D721Med (cell line): ENCODE results near the gene PSMC6.

Experiments used
- DNase-seq: peaks from one replicate; pipeline ENCODE4 v3.0.0; 2011; ENCODE audit warnings: low spot score; ENCODE audit not compliant: insufficient read length
- FAIRE-seq: peaks from 2 replicates; lab custom pipeline; 2011; peaks lifted over from hg19 to GRCh38; lab: Jason Lieb, UNC
- TF ChIP-seq, protein P1 (sequence below): IDR thresholded peaks from 2 replicates; pipeline ENCODE4 v1.5.1; 2012; ENCODE audit warnings: mild to moderate bottlenecking, control low read depth; ENCODE audit not compliant: insufficient read depth; ENCODE audit errors: missing control alignments

PSMC6 gene

DNA sequence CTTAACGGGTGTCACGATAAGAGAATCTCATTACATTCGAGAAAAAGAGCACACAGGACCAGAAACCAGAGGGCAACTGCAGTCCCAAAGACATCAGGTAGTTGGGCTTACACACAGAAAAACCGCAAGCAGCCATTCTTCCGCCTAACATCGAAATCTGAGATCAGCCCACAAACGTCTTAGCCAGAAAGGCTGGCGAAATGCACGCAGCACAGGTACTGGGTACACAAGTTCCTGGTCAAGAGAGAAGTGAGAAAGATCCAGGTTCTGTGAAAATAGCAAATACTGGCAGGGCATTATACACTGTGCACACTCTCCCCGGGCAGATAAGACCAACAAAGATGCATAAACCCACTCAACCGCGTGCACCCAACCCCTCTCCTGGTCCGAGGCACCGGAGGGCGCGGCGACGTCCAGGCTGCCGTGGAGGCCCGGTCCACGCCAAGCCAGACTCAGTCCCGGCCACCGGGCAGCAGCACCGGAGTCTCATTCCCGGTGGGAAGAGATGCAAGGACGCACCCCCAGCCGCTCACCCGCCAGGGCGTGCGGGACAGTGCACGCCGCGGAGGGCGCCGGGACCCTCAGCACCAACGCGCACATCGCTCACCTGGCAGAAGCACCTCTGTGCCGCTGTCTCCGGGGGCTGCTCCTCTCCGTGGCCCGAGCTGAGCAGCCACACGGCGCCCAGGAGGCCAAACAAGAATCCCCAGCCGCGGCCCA, 12.1 kb upstream of the PSMC6 start:
- DNase-seq (no peak), FAIRE-seq (no peak)
- TF ChIP-seq, protein P1, sequence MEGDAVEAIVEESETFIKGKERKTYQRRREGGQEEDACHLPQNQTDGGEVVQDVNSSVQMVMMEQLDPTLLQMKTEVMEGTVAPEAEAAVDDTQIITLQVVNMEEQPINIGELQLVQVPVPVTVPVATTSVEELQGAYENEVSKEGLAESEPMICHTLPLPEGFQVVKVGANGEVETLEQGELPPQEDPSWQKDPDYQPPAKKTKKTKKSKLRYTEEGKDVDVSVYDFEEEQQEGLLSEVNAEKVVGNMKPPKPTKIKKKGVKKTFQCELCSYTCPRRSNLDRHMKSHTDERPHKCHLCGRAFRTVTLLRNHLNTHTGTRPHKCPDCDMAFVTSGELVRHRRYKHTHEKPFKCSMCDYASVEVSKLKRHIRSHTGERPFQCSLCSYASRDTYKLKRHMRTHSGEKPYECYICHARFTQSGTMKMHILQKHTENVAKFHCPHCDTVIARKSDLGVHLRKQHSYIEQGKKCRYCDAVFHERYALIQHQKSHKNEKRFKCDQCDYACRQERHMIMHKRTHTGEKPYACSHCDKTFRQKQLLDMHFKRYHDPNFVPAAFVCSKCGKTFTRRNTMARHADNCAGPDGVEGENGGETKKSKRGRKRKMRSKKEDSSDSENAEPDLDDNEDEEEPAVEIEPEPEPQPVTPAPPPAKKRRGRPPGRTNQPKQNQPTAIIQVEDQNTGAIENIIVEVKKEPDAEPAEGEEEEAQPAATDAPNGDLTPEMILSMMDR = no peak

DNA sequence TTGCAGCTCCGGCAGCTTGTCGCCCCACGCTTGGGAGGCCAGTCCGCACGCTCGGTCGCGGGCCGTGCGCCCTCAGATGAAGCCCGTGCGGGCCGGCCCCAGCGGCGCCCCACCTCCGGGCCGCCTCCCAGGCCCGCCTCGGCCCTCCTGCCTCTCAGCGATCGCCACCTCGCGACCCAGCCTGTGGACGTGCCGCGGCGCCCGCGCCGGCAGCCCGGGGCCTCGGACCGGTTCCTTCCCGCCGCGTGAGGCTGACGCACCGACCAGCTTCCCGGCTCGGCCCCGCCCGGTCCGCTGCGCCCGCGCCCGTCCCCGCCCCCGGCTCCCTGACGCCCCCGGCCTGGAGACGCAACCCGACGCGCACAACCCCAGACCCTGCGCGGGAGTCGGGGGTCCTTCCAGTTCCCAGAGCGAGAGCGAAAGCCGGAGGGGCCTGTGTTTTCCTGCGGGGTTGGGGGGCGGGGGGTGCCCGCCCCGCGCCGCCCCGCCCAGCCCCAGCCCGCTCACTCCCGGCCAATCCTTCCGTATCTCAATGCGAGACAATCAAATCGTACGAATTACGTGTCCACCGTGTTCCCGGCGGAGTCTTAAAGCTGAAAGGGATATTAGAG, 11.4 kb upstream of the PSMC6 start, which contains the start of gene ERO1A:
ERO1A (minus strand) TSS at position 78 of the 611 bp plus-strand sequence; CDS start at position 1, 77 bp downstream.
- TF ChIP-seq, protein P1 = no peak
- FAIRE-seq (no peak), DNase-seq (peak; percentile 30)

DNA sequence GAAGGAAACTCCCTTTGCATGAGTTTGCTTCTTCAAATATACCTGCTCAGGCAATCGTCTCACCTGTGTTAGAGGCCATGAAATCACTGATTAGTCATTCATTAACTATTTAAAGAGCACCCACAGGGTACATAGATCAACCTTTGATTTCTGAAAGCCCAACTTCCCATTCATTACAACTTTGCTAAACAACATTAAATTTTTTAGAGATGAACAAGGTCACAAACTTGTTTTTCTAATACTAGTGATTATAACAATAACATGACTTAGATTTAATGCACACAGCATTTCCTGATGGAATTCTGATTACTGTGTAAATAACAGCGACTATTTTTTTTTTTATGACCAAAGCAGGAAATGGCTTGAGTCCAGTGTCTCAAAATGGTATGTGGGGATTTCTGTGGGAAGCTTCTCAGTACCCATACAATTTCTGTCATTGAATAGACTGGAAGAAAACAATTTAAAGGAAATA, 6.3 kb upstream of the PSMC6 start:
- TF ChIP-seq, protein P1 = no peak
- FAIRE-seq (no peak), DNase-seq (no peak)

DNA sequence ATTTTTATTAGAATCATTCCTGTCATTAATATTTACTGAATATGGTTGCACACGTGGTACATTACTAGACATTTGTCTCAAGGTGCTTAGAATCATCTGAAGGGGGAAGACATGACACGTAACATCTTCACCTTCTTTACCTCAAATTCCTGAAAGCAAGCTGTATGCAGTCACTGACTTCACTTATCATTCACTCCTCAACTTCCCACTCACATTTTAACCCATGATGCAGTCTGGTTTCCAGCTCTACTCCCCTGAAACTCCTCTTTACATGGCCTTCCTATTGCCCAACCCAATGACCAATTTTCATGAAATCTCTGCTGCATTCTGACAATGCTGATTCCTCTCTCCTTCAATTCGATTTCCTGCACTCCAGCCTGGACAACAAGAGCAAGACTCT, 5.8 kb upstream of the PSMC6 start:
- TF ChIP-seq, protein P1 = no peak
- DNase-seq (no peak), FAIRE-seq (no peak)

DNA sequence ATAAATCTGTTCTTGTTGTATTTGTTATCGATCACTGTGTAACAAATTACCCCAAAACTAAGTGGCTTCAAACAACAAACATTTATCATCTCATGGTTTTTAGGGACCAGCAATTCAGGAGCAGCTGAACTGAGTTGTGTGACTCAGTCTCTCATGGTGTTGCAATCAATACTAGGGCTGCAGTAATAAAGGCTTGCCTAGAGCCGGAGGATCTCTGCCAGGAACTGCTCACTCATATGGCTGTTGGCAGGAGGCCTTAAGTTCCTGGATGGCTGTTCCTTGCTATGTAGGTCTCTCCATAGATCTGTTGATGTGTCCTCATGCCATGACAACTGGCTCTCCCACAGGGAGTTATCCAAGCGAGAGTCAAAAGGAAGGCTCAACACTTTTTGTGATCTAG, 3.8 kb upstream of the PSMC6 start:
- DNase-seq (no peak), FAIRE-seq (no peak)
- TF ChIP-seq, protein P1 = no peak

DNA sequence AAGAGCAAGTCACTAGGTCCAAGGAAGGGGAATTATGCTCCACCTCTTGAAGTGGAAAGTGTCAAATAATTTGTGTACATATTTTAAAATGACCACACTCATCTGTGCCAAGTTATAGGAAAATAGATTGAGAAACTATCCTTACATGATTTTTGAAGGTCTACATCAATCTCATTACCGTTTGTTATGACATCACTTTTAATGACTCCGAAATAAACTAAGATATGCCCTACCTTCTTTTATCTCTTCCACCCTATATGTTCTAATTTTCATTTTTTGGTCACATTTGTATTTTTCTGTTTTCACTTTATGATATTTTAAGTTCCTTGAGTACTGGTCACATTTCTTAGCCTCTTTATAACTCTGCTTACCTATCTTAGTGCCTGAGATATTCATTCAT, 3.3 kb upstream of the PSMC6 start:
- TF ChIP-seq, protein P1 = no peak
- FAIRE-seq (no peak), DNase-seq (no peak)

DNA sequence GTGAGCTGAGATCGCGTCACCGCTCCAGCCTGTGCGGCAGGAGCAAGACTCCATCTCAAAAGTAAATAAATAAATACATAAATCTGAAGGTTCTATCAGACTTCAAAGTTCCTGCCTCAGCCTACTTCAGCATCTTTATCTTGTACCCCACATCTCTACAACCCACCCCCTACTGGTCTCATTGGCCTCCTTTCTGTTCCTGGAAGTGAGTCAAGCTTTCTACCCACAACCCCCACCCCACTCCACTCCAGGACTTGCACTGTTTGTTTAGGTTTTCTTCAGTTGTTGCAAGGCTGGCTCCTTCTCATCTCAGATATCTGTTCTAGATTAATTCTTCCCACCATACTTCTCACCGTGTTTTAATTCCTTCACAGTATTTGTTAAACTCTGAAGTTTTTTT, 714 bp upstream of the PSMC6 start:
- FAIRE-seq (no peak), DNase-seq (no peak)
- TF ChIP-seq, protein P1 = peak; percentile 3
